WI38 (cell line): ENCODE data around the gene LRP10.

ENCODE experiments used
- H3K4me3 ChIP-seq: 2 replicates; pipeline ENCODE4 v1.5.1; 2011; ENCODE audit warnings: low read depth, mild to moderate bottlenecking, control low read depth, low read length
- CTCF ChIP-seq: IDR thresholded peaks from 2 replicates; pipeline ENCODE4 v1.5.1; 2012; ENCODE audit warnings: low read depth, mild to moderate bottlenecking, control low read depth, low read length

LRP10 gene

GRCh38 chr14:22845103-22845394, 26.5 kb upstream of the LRP10 start:
- H3K4me3 ChIP-seq: no peak overlapping the region
- TF ChIP-seq CTCF: no peak

DNA sequence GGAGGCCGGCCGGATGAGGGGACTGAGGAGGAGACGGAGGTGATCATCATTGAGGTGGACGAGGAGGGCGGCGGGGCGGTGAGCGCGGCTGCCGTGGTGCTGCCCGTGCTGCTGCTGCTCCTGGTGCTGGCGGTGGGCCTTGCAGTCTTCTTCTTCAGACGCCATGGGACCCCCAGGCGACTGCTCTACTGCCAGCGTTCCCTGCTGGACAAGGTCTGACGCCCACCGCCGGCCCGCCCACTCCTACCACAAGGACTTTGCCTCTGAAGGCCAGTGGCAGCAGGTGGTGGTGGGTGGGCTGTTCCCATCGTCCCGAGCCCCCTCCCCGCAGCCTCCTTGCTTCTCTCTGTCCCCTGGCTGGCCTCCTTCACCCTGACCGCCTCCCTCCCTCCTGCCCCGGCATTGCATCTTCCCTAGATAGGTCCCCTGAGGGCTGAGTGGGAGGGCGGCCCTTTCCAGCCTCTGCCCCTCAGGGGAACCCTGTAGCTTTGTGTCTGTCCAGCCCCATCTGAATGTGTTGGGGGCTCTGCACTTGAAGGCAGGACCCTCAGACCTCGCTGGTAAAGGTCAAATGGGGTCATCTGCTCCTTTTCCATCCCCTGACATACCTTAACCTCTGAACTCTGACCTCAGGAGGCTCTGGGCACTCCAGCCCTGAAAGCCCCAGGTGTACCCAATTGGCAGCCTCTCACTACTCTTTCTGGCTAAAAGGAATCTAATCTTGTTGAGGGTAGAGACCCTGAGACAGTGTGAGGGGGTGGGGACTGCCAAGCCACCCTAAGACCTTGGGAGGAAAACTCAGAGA, 25.5 kb upstream of the LRP10 start:
- TF ChIP-seq CTCF: no peak

DNA sequence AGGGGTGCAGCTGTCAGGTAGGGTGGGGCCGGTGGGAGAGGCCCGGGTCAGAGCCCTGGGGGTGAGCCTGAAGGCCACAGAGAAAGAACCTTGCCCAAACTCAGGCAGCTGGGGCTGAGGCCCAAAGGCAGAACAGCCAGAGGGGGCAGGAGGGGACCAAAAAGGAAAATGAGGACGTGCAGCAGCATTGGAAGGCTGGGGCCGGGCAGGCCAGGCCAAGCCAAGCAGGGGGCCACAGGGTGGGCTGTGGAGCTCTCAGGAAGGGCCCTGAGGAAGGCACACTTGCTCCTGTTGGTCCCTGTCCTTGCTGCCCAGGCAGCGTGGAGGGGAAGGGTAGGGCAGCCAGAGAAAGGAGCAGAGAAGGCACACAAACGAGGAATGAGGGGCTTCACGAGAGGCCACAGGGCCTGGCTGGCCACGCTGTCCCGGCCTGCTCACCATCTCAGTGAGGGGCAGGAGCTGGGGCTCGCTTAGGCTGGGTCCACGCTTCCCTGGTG, 24.7 kb upstream of the LRP10 start:
- no peak for TF ChIP-seq CTCF
- no peak overlapping the region for H3K4me3 ChIP-seq

More for the DNA sequence above, 25.5 kb upstream of the LRP10 start:
- no peak overlapping the region for H3K4me3 ChIP-seq

DNA sequence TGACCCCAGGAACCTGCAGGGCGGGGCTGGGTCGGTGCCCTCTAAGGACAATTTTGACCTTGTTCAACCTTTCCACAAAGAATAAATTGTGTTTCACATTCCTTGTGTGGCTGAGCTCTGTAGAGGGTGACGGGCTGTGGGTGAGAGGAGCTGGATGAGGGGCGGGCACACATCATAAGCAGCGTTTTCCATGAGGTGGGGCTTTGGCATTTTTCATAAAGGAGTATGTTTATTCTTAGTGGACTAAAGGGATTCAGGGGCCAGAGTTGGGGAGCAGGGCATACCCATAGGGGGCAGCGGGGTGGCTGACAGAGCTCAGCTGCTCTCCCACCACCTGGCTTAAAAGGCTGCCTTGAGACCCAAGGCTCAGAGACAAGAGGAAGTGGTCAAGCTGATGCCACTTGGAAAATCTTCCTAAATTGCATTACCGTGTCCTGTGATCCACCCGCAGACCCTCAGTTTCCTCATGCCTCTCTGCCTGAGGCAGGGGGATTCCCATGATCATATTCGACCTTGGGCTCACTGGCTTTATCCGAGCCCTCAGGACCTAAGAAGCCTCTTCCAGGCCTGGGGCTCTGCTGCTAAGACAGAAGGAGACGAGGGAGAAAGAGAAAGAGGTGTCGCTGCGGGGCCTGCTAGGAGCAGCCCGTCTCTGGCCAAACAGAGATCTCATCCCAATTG, 23.7 kb upstream of the LRP10 start:
- TF ChIP-seq CTCF: no peak
- H3K4me3 ChIP-seq: no peak overlapping the region

GRCh38 chr14:22848351-22849164, 23.0 kb upstream of the LRP10 start:
- H3K4me3 ChIP-seq: no peak overlapping the region
- TF ChIP-seq CTCF: no peak

- TF ChIP-seq CTCF: no peak
- no peak overlapping the region for H3K4me3 ChIP-seq
Measured at GRCh38 chr14:22849212-22849819, 22.2 kb upstream of the LRP10 start.
